GM19463 (cell line): ENCODE measurements around the gene FOSL2.

ENCODE experiments used
- ATAC-seq: cut with Tn5 transposase; IDR thresholded peaks from one replicate; pipeline ENCODE4 v1.9.1; 2021; ENCODE audit warnings: mild to moderate bottlenecking, moderate library complexity; ENCODE audit not compliant: unreplicated experiment

FOSL2 gene

GRCh38 chr2:28392297-28393113 lies at the start of gene FOSL2:
FOSL2 (plus strand) TSS chr2:28392858; CDS start chr2:28393721, 863 bp downstream.
- peak; percentile 78 for ATAC-seq

- no peak for ATAC-seq
These were observed 49.3 kb upstream of the FOSL2 start for GRCh38 chr2:28343184-28343942.

- no peak for ATAC-seq
These were observed 48.5 kb upstream of the FOSL2 start for GRCh38 chr2:28343971-28344715.

GRCh38 chr2:28344756-28345373 lies 47.8 kb upstream of the FOSL2 start:
- ATAC-seq: no peak

- ATAC-seq: no peak
These were observed 47.0 kb upstream of the FOSL2 start for GRCh38 chr2:28345619-28346018.

- no peak for ATAC-seq
These were observed 46.1 kb upstream of the FOSL2 start for GRCh38 chr2:28346587-28346986.

GRCh38 chr2:28347193-28347592 lies 45.5 kb upstream of the FOSL2 start:
- no peak for ATAC-seq

- no peak for ATAC-seq
These were observed 45.1 kb upstream of the FOSL2 start for GRCh38 chr2:28347596-28347995.

- no peak for ATAC-seq
These were observed 44.5 kb upstream of the FOSL2 start for GRCh38 chr2:28348149-28348567.

GRCh38 chr2:28348921-28349320 lies 43.7 kb upstream of the FOSL2 start:
- ATAC-seq: no peak

- no peak for ATAC-seq
These were observed 43.0 kb upstream of the FOSL2 start for GRCh38 chr2:28349546-28350165.

GRCh38 chr2:28350196-28350595 lies 42.5 kb upstream of the FOSL2 start:
- no peak for ATAC-seq

- no peak for ATAC-seq
These were observed 41.8 kb upstream of the FOSL2 start for GRCh38 chr2:28350791-28351285.

- ATAC-seq: no peak
These were observed 41.0 kb upstream of the FOSL2 start for GRCh38 chr2:28351621-28352020.

- ATAC-seq: no peak
These were observed 40.6 kb upstream of the FOSL2 start for GRCh38 chr2:28352104-28352503.

GRCh38 chr2:28352610-28353195 lies 40.0 kb upstream of the FOSL2 start:
- ATAC-seq: no peak

- ATAC-seq: no peak
These were observed 37.6 kb upstream of the FOSL2 start for GRCh38 chr2:28354920-28355520.

- ATAC-seq: no peak
These were observed 37.0 kb upstream of the FOSL2 start for GRCh38 chr2:28355521-28356094.
